Measurements from ENCODE around the gene PAK5.
A peak's percentile ranks its signal among the peaks of the same experiment; 100 is the strongest.

The PAK5 gene

DNA sequence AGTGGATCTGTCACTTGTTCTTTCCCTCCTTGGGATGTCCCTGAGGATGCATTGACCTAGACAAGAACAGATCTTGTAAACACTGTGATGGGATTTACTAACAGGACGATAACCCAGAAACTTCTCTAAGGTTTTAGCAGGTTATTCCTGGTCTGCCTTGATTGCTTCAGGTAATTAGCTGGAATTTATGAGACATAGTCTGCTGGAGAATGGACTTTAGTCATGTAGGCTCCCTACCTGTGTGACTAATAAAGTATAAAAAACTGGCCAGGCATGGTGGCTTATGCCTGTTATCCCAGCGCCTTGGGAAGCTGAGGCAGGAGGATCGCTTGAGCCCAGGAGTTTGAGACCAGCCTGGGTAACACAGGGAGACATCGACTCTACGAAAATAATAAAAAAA lies 96.1 kb downstream of the PAK5 start:
- no peak for TF ChIP-seq CTCF (IDR thresholded peaks at IDR 0.05; ENCODE audit: low read depth, low read length, missing control alignments)
- no peak overlapping the region for H3K4me3 ChIP-seq (ENCODE audit: low read depth, low read length)
- DNase-seq (ENCODE audit: low read depth), result no peak
- in situ Hi-C loops (cut with HindIII; ENCODE audit: low sequenced_read_pairs), result no loop called here

- no peak overlapping the region for H3K4me3 ChIP-seq (ENCODE audit: low read depth, low read length)
- no peak for TF ChIP-seq CTCF (IDR thresholded peaks at IDR 0.05; ENCODE audit: low read depth, low read length, missing control alignments)
- DNase-seq (ENCODE audit: low read depth), result no peak
- in situ Hi-C loops (cut with HindIII; ENCODE audit: low sequenced_read_pairs), result no loop called here
These were observed 96.9 kb downstream of the PAK5 start for GRCh38 chr20:9741996-9742395.

- TF ChIP-seq CTCF (IDR thresholded peaks at IDR 0.05; ENCODE audit: low read depth, low read length, missing control alignments), result no peak
- DNase-seq (ENCODE audit: low read depth), result no peak
- in situ Hi-C loops (cut with HindIII; ENCODE audit: low sequenced_read_pairs), result no loop called here
- H3K4me3 ChIP-seq (ENCODE audit: low read depth, low read length), result no peak overlapping the region
These were observed 98.4 kb downstream of the PAK5 start for GRCh38 chr20:9740486-9740885.

GRCh38 chr20:9739991-9740390 lies 98.9 kb downstream of the PAK5 start:
- no peak for DNase-seq (ENCODE audit: low read depth)
- no peak overlapping the region for H3K4me3 ChIP-seq (ENCODE audit: low read depth, low read length)
- in situ Hi-C loops (cut with HindIII; ENCODE audit: low sequenced_read_pairs), result no loop called here
- TF ChIP-seq CTCF (IDR thresholded peaks at IDR 0.05; ENCODE audit: low read depth, low read length, missing control alignments), result no peak

GRCh38 chr20:9736373-9736772 lies 102.5 kb downstream of the PAK5 start:
- H3K4me3 ChIP-seq (ENCODE audit: low read depth, low read length), result no peak overlapping the region
- DNase-seq (ENCODE audit: low read depth), result no peak
- no peak for TF ChIP-seq CTCF (IDR thresholded peaks at IDR 0.05; ENCODE audit: low read depth, low read length, missing control alignments)
- in situ Hi-C loops (cut with HindIII; ENCODE audit: low sequenced_read_pairs), result no loop called here

- in situ Hi-C loops (cut with HindIII; ENCODE audit: low sequenced_read_pairs), result no loop called here
- H3K4me3 ChIP-seq (ENCODE audit: low read depth, low read length), result no peak overlapping the region
- peak; percentile 1 for DNase-seq (ENCODE audit: low read depth)
- no peak for TF ChIP-seq CTCF (IDR thresholded peaks at IDR 0.05; ENCODE audit: low read depth, low read length, missing control alignments)
These were observed 115.2 kb downstream of the PAK5 start for GRCh38 chr20:9723501-9724202.
